Endothelial cell of umbilical vein (primary cell): ENCODE data around the gene CDC14B.

Experiments
- CTCF ChIP-seq, 2 donors: IDR thresholded peaks; 1 replicate in 1 of 2; 2 replicates in 1 of 2; pipeline ENCODE4 v1.5.1; 2011; ENCODE audit warnings: low read length in 2 of 2, mild to moderate bottlenecking in 2 of 2, moderate library complexity in 2 of 2, control low read depth in 1 of 2, inconsistent platforms in 1 of 2, low read depth in 1 of 2; ENCODE audit not compliant: insufficient read depth in 1 of 2; ENCODE audit errors: extremely low read depth in 1 of 2
- EZH2 ChIP-seq: IDR thresholded peaks from 2 replicates; pipeline ENCODE4 v1.6.1; 2012; ENCODE audit warnings: borderline replicate concordance, low read depth, mild to moderate bottlenecking, moderate library complexity, low read length, inconsistent platforms; ENCODE audit not compliant: severe bottlenecking
- FOS ChIP-seq: IDR thresholded peaks from 2 replicates; pipeline ENCODE4 v1.6.1; 2011; ENCODE audit warnings: mild to moderate bottlenecking, low read length, moderate library complexity, borderline replicate concordance; ENCODE audit not compliant: insufficient read depth
- JUN ChIP-seq: IDR thresholded peaks from 2 replicates; pipeline ENCODE4 v1.6.1; 2011; ENCODE audit warnings: borderline replicate concordance, low read depth; ENCODE audit not compliant: insufficient read length, insufficient read depth
- MAX ChIP-seq: IDR thresholded peaks from 2 replicates; pipeline ENCODE4 v1.6.1; 2011; ENCODE audit not compliant: insufficient read depth, insufficient read length
- POLR2A ChIP-seq: IDR thresholded peaks from 2 replicates; pipeline ENCODE4 v1.6.1; 2012; ENCODE audit warnings: low read depth, mild to moderate bottlenecking, control low read depth, low read length
- POLR2AphosphoS5 ChIP-seq: IDR thresholded peaks from 2 replicates; pipeline ENCODE4 v1.6.1; 2012; ENCODE audit warnings: low read depth, mild to moderate bottlenecking, control low read depth, low read length, moderate library complexity; ENCODE audit not compliant: insufficient read depth

- TF ChIP-seq CTCF (IDR thresholded peaks at IDR 0.05; ENCODE audit: extremely low read depth in 1 of 2, insufficient read depth in 1 of 2, low read depth in 1 of 2, low read length in 2 of 2): no peak
- TF ChIP-seq POLR2AphosphoS5: no peak
- TF ChIP-seq POLR2A: no peak
- no peak for TF ChIP-seq MAX
- no peak for TF ChIP-seq JUN
- TF ChIP-seq FOS: no peak
- no peak for TF ChIP-seq EZH2
Observed at GRCh38 chr9:96665789-96666188, 46.1 kb upstream of the CDC14B start.
